Mucosa of descending colon (tissue), 3 donors: ENCODE data around the gene PTPRN2. TPM values are rescaled to one million over a fixed set of nuclear protein-coding genes. Genes with fewer than 3 reads are reported as not detected.

Experiments
- ATAC-seq: fragments of 200-7000 bp; cut with Tn5 transposase; one replicate; pipeline ENCODE4 v1.9.1; 2020; ENCODE audit warnings: mild to moderate bottlenecking, moderate library complexity
- DNase-seq, 3 donors: peaks; one replicate each; pipeline ENCODE4 v3.0.0-alpha.2; 2020
- H3K36me3 ChIP-seq: fragments of 200-600 bp; one replicate; pipeline ENCODE4 v1.8.0; 2021; ENCODE audit warnings: low read depth, mild to moderate bottlenecking
- H3K4me1 ChIP-seq: fragments of 200-600 bp; one replicate; pipeline ENCODE4 v1.8.0; 2021; ENCODE audit warnings: low read depth, mild to moderate bottlenecking
- H3K4me3 ChIP-seq: fragments of 200-600 bp; one replicate; pipeline ENCODE4 v1.8.0; 2021; ENCODE audit warnings: mild to moderate bottlenecking
- H3K9me3 ChIP-seq: fragments of 200-600 bp; one replicate; pipeline ENCODE4 v1.8.0; 2021; ENCODE audit warnings: mild to moderate bottlenecking
- CTCF ChIP-seq: fragments of 200-600 bp; IDR thresholded peaks from one replicate; pipeline ENCODE4 v1.8.0; 2022; ENCODE audit warnings: antibody characterized with exemption, mild to moderate bottlenecking
- intact Hi-C, 2 donors: fragments of 100-400 bp; cut with DNase I in 1 of 2; cut with micrococcal nuclease in 1 of 2; formaldehyde crosslinking; loops; one replicate each; pipeline versions ENCODE4 v1.11.0 to v1.11.1; 2022; cut with DNase I, micrococcal nuclease
- total RNA-seq, 3 donors: library from RNA; stranded (reverse); fragmentation: NEBNext Ultra II Directional in 2 of 3; extraction: Animal tissue kit (Norgen Biotek cat#: 25700) in 2 of 3; gene quantifications; one replicate each; pipeline versions ENCODE4 v1.2.1 to v1.2.4, GENCODE V29; 2021 to 2023
- donor health status: DM: no; HTN: no; CAD: no; lungs with moderate emphysema.
- donor health status: DM: no; HTN: no; CAD: no.
- donor health status: DM: no; HTN: yes; CAD: no.

The PTPRN2 gene
- total RNA-seq, 3 donors from 2014 or later = 12.5 to 28.0 (median 26.2) TPM

GRCh38 chr7:158011941-158012340 lies 575.7 kb downstream of the PTPRN2 start:
- ATAC-seq (no peak), DNase-seq (no peak)
- TF ChIP-seq CTCF = no peak
- H3K36me3 ChIP-seq = no peaks in the 10 kb centered on the region
- intact Hi-C loops = no loop called here
- H3K4me1 ChIP-seq = peaks cover 6% of the 10 kb centered on the region
- no peak overlapping the region for H3K4me3 ChIP-seq
- no peaks in the 10 kb centered on the region for H3K9me3 ChIP-seq

- intact Hi-C loops = no loop called here
- no peak for ATAC-seq
- no peak for TF ChIP-seq CTCF
- Histone ChIP-seq H3K9me3 (no peaks in the 10 kb centered on the region), H3K4me3 (no peak overlapping the region), H3K36me3 (no peaks in the 10 kb centered on the region), H3K4me1 (peaks cover 2% of the 10 kb centered on the region)
- DNase-seq = no peak
Observed at GRCh38 chr7:158010961-158011693, 576.5 kb downstream of the PTPRN2 start.

- H3K4me1 ChIP-seq = no peaks in the 10 kb centered on the region
- no peaks in the 10 kb centered on the region for H3K9me3 ChIP-seq
- ATAC-seq (no peak), DNase-seq (no peak)
- TF ChIP-seq CTCF = no peak
- H3K4me3 ChIP-seq = no peak overlapping the region
- no peaks in the 10 kb centered on the region for H3K36me3 ChIP-seq
- intact Hi-C loops = no loop called here
Observed at GRCh38 chr7:158009886-158010285, 577.7 kb downstream of the PTPRN2 start.

- TF ChIP-seq CTCF = no peak
- DNase-seq (no peak), ATAC-seq (no peak)
- Histone ChIP-seq H3K4me1 (no peaks in the 10 kb centered on the region), H3K4me3 (no peak overlapping the region), H3K9me3 (no peaks in the 10 kb centered on the region), H3K36me3 (no peaks in the 10 kb centered on the region)
- intact Hi-C loops = no loop called here
Observed at GRCh38 chr7:158008267-158008666, 579.4 kb downstream of the PTPRN2 start.

GRCh38 chr7:158007697-158008257 lies 579.8 kb downstream of the PTPRN2 start:
- intact Hi-C loops = no loop called here
- Histone ChIP-seq H3K9me3 (no peaks in the 10 kb centered on the region), H3K4me1 (no peaks in the 10 kb centered on the region), H3K36me3 (no peaks in the 10 kb centered on the region), H3K4me3 (no peak overlapping the region)
- no peak for ATAC-seq
- no peak for DNase-seq
- no peak for TF ChIP-seq CTCF
